ENCODE data around the gene SLC30A3. TPM values are rescaled to one million over a fixed set of nuclear protein-coding genes. Genes with fewer than 3 reads are reported as not detected.

The SLC30A3 gene
- total and polyA plus RNA-seq, 3 donors from 2014 or later = 111 to 160 (median 130) TPM

DNA sequence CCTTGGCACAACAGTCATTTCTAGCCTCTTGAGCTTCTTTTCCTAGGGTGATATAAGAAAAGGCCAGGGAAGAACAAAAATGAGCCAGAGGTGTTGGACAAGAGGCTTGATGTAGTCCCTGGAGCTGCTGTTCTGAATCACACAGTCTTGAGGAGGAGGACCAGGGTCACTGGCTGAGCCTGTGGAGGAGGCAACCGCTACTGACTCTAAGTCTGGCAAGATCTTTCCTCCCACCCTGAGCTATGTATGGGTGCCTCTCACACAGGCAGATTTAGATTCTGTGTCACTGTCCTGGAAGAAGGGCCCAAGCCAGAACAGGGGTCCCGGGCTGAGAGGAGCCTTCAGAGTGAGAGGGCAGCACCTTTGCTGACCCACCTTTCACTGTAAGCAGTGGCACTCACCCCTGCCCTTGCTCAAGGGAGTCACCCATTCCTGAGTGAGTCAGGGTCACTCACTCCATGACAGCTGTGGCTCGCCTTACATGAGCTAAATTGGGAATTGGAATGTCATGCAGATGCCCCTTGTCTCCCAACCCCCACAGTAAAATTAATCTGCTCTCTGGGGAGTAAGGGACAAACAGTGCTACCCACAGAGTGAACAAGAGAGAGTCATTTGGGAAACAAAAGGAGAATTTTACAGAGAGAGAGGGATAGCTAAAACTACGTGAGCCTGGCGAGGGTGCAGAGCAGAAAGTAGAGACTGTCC lies 19.2 kb upstream of the SLC30A3 start, which contains the start of gene TRIM54:
TSS of gene TRIM54 (plus strand) at position 575 of the 705 bp plus-strand sequence. CDS start 303 bp downstream, outside the sequence.
- no peak within 1 kb of the TSS for H3K4me3 ChIP-seq
- DNase-seq = peak; percentile 72
- no peak for TF ChIP-seq POLR2A (IDR thresholded peaks at IDR 0.05)
- TF ChIP-seq, protein P1, sequence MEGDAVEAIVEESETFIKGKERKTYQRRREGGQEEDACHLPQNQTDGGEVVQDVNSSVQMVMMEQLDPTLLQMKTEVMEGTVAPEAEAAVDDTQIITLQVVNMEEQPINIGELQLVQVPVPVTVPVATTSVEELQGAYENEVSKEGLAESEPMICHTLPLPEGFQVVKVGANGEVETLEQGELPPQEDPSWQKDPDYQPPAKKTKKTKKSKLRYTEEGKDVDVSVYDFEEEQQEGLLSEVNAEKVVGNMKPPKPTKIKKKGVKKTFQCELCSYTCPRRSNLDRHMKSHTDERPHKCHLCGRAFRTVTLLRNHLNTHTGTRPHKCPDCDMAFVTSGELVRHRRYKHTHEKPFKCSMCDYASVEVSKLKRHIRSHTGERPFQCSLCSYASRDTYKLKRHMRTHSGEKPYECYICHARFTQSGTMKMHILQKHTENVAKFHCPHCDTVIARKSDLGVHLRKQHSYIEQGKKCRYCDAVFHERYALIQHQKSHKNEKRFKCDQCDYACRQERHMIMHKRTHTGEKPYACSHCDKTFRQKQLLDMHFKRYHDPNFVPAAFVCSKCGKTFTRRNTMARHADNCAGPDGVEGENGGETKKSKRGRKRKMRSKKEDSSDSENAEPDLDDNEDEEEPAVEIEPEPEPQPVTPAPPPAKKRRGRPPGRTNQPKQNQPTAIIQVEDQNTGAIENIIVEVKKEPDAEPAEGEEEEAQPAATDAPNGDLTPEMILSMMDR (IDR thresholded peaks at IDR 0.05) = no peak
- intact Hi-C loops (cut with DNase I; ENCODE audit: low total_unique reads) = no loop called here
- H3K4me1 ChIP-seq = peaks cover 36% of the 10 kb centered on the region
- WGBS, 2 donors = 50 to 64% methylated on average over 4 to 5 of the region's 5 CpGs
- no peaks in the 10 kb centered on the region for H3K9me3 ChIP-seq
- no peaks in the 10 kb centered on the region for H3K36me3 ChIP-seq (ENCODE audit: low read depth, missing control alignments)
- no peaks in the 10 kb centered on the region for H3K27me3 ChIP-seq
- peak within 1 kb of the TSS; percentile 38 to 52 for H3K27ac ChIP-seq

DNA sequence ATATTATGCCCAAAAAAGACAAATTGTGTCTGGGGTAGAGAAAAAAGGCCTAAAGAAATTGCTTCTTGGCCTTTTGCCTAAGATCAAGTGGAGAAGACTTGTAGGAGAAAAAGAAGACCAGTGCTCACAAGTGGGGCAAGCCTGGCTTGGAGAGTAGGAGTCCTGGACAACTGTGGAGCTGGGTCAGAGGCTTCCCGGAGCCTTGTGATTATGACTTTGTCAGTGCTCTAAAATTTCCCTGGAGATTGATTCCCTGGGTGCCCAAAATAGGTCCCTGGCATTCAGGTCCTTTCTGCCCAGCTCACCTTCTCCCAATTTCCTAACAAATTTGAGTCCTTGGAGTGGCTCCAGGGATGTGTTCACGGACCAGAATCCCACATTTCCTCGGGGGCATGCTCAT lies 18.6 kb upstream of the SLC30A3 start:
- WGBS, 2 donors = 44 to 52% methylated on average over 3 of the region's 3 CpGs
- H3K4me1 ChIP-seq = peaks cover 36% of the 10 kb centered on the region
- no peaks in the 10 kb centered on the region for H3K36me3 ChIP-seq (ENCODE audit: low read depth, missing control alignments)
- H3K27ac ChIP-seq = peak overlapping the region in 1 of 2 donors; percentile 9
- no peak for TF ChIP-seq POLR2A (IDR thresholded peaks at IDR 0.05)
- TF ChIP-seq, protein P1 (IDR thresholded peaks at IDR 0.05) = no peak
- no peak for DNase-seq
- intact Hi-C loops (cut with DNase I; ENCODE audit: low total_unique reads) = no loop called here
- no peak overlapping the region for H3K4me3 ChIP-seq
- no peaks in the 10 kb centered on the region for H3K27me3 ChIP-seq
- no peaks in the 10 kb centered on the region for H3K9me3 ChIP-seq

- H3K27ac ChIP-seq = no peak overlapping the region
- H3K36me3 ChIP-seq (ENCODE audit: low read depth, missing control alignments) = no peaks in the 10 kb centered on the region
- intact Hi-C loops (cut with DNase I; ENCODE audit: low total_unique reads) = no loop called here
- peaks cover 36% of the 10 kb centered on the region for H3K4me1 ChIP-seq
- H3K27me3 ChIP-seq = no peaks in the 10 kb centered on the region
- no peak for DNase-seq
- TF ChIP-seq, protein P1 (IDR thresholded peaks at IDR 0.05) = no peak
- TF ChIP-seq POLR2A (IDR thresholded peaks at IDR 0.05) = no peak
- no peak overlapping the region for H3K4me3 ChIP-seq
- H3K9me3 ChIP-seq = no peaks in the 10 kb centered on the region
- 72 to 86% methylated on average over 3 of the region's 3 CpGs for WGBS, 2 donors
Observed at GRCh38 chr2:27280826-27281225, 18.0 kb upstream of the SLC30A3 start.

DNA sequence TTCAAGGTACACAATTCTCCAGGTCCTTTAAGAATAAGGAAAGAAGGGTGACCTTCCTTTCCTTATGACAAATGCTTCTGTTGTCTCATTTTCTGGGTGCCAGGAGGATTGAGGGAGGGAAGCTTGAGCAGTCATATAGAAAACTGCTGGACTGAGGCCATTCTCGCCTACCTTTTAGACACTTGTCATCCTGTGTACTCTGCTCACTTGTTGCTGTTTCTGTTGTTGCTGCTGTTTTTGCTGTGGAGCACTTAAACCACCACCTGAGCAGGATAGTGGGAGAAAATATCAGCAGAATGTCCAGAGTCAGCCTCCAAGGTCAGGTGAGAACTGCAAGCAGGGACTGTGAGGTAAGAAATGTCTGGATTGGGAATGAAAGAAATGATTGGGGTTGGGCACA lies 15.2 kb upstream of the SLC30A3 start:
- WGBS, 2 donors = 67 to 89% methylated on average over 1 of the region's 1 CpG
- no peaks in the 10 kb centered on the region for H3K27me3 ChIP-seq
- no peaks in the 10 kb centered on the region for H3K9me3 ChIP-seq
- TF ChIP-seq POLR2A (IDR thresholded peaks at IDR 0.05) = no peak
- TF ChIP-seq, protein P1 (IDR thresholded peaks at IDR 0.05) = no peak
- H3K36me3 ChIP-seq (ENCODE audit: low read depth, missing control alignments) = no peaks in the 10 kb centered on the region
- no peak for DNase-seq
- no peak overlapping the region for H3K4me3 ChIP-seq
- H3K4me1 ChIP-seq = peaks cover 46% of the 10 kb centered on the region
- intact Hi-C loops (cut with DNase I; ENCODE audit: low total_unique reads) = no loop called here
- no peak overlapping the region for H3K27ac ChIP-seq

Measured in testis (tissue), 3 donors.